SHP77 (cell line): ENCODE measurements around the gene GFOD1.

Source experiments
- DNase-seq, 2 experiments: peaks; one replicate each; lab custom pipeline; 2025; lab: John Stamatoyannopoulos, UW

Gene GFOD1

GRCh38 chr6:13425270-13425873 lies 62.0 kb downstream of the GFOD1 start:
- DNase-seq: no peak

GRCh38 chr6:13423252-13423651 lies 64.1 kb downstream of the GFOD1 start:
- DNase-seq: no peak

- DNase-seq: no peak
Observed at GRCh38 chr6:13422681-13423221, 64.6 kb downstream of the GFOD1 start.

GRCh38 chr6:13421425-13422059 lies 65.9 kb downstream of the GFOD1 start:
- no peak for DNase-seq

GRCh38 chr6:13420269-13420668 lies 67.1 kb downstream of the GFOD1 start:
- no peak for DNase-seq

- no peak for DNase-seq
Observed at GRCh38 chr6:13419422-13420195, 67.8 kb downstream of the GFOD1 start.

- DNase-seq: no peak
Observed at GRCh38 chr6:13418844-13419243, 68.6 kb downstream of the GFOD1 start.

- DNase-seq: no peak
Observed at GRCh38 chr6:13417954-13418353, 69.4 kb downstream of the GFOD1 start.

- DNase-seq: no peak
Observed at GRCh38 chr6:13417431-13417830, 70.0 kb downstream of the GFOD1 start.

- DNase-seq: no peak
Observed at GRCh38 chr6:13415283-13415682, 72.1 kb downstream of the GFOD1 start.

GRCh38 chr6:13413900-13414555 lies 73.4 kb downstream of the GFOD1 start:
- no peak for DNase-seq

- no peak for DNase-seq
Observed at GRCh38 chr6:13413466-13413862, 73.9 kb downstream of the GFOD1 start.

GRCh38 chr6:13412639-13413465 lies 74.5 kb downstream of the GFOD1 start:
- no peak for DNase-seq

GRCh38 chr6:13412211-13412610 lies 75.2 kb downstream of the GFOD1 start:
- no peak for DNase-seq

- no peak for DNase-seq
Observed at GRCh38 chr6:13411484-13411883, 75.9 kb downstream of the GFOD1 start.

- no peak for DNase-seq
Observed at GRCh38 chr6:13409991-13410390, 77.4 kb downstream of the GFOD1 start.

GRCh38 chr6:13407709-13408695 lies 79.4 kb downstream of the GFOD1 start:
- no peak for DNase-seq

GRCh38 chr6:13407368-13407708 lies 80.1 kb downstream of the GFOD1 start:
- no peak for DNase-seq

- no peak for DNase-seq
Observed at GRCh38 chr6:13406781-13407180, 80.6 kb downstream of the GFOD1 start.

GRCh38 chr6:13405961-13406477 lies 81.4 kb downstream of the GFOD1 start:
- no peak for DNase-seq
